ENCODE data around the gene WASHC1. TPM values are rescaled to one million over a fixed set of nuclear protein-coding genes. Genes with fewer than 3 reads are reported as not detected.
"Not testable (repeated sequence)": the region's sequence is repeated elsewhere in the genome, so short reads cannot be mapped to it uniquely, and the experiment has no call there.

Gene WASHC1
- total RNA-seq, 4 donors from 2014 or later = 6.0 to 12.9 (median 8.4) TPM

GRCh38 chr9:14129-14809 lies 15.0 kb downstream of the WASHC1 start:
- intact Hi-C loops (cut with DNase I; ENCODE audit: low total_unique reads); H3K4me1 ChIP-seq; H3K27me3 ChIP-seq; DNase-seq; H3K4me3 ChIP-seq; H3K36me3 ChIP-seq; H3K9me3 ChIP-seq; H3K27ac ChIP-seq; in situ Hi-C loops (cut with MboI; ENCODE audit: low pct_ligation_motif_present in 1 of 4, low pct_unique_long_range_greater_than_20kb in 1 of 4, low sequenced_read_pairs in 3 of 4): not testable (repeated sequence)
- WGBS, 2 donors (ENCODE audit: low coverage in 1 of 2) = 80% methylated on average over 7 of the region's 10 CpGs; no CpG with 5 or more reads in 1 of the 2 donors

GRCh38 chr9:11206-11605 lies 18.1 kb downstream of the WASHC1 start:
- TF ChIP-seq CTCF (IDR thresholded peaks at IDR 0.05) = peak in 3 of 5 experiments; percentile 20 to 32 (median 24)
- in situ Hi-C loops (cut with MboI; ENCODE audit: low pct_ligation_motif_present in 1 of 4, low pct_unique_long_range_greater_than_20kb in 1 of 4, low sequenced_read_pairs in 3 of 4) = not testable (repeated sequence)
- WGBS, 2 donors (ENCODE audit: low coverage in 1 of 2) = 64% methylated on average over 13 of the region's 26 CpGs; no CpG with 5 or more reads in 1 of the 2 donors

GRCh38 chr9:10653-11053 lies 18.6 kb downstream of the WASHC1 start:
- H3K36me3 ChIP-seq; H3K4me3 ChIP-seq; H3K27me3 ChIP-seq; in situ Hi-C loops (cut with MboI; ENCODE audit: low pct_ligation_motif_present in 1 of 4, low pct_unique_long_range_greater_than_20kb in 1 of 4, low sequenced_read_pairs in 3 of 4); H3K27ac ChIP-seq; H3K4me1 ChIP-seq; H3K9me3 ChIP-seq; intact Hi-C loops (cut with DNase I; ENCODE audit: low total_unique reads): not testable (repeated sequence)
- WGBS, 2 donors (ENCODE audit: low coverage in 1 of 2) = 40 to 86% methylated on average over 1 to 38 of the region's 41 CpGs
- peak; percentile 32 for DNase-seq

More at GRCh38 chr9:11206-11605, 18.1 kb downstream of the WASHC1 start:
- H3K36me3 ChIP-seq; H3K4me1 ChIP-seq; H3K4me3 ChIP-seq; intact Hi-C loops (cut with DNase I; ENCODE audit: low total_unique reads); H3K27me3 ChIP-seq; H3K27ac ChIP-seq; H3K9me3 ChIP-seq: not testable (repeated sequence)
- DNase-seq = peak; percentile 73

GRCh38 chr9:10207-10606 lies 19.0 kb downstream of the WASHC1 start:
- H3K4me1 ChIP-seq; H3K4me3 ChIP-seq; H3K9me3 ChIP-seq; H3K27ac ChIP-seq; H3K27me3 ChIP-seq; DNase-seq; in situ Hi-C loops (cut with MboI; ENCODE audit: low pct_ligation_motif_present in 1 of 4, low pct_unique_long_range_greater_than_20kb in 1 of 4, low sequenced_read_pairs in 3 of 4); intact Hi-C loops (cut with DNase I; ENCODE audit: low total_unique reads); H3K36me3 ChIP-seq: not testable (repeated sequence)
- WGBS, 2 donors (ENCODE audit: low coverage in 1 of 2) = 91% methylated on average over 12 of the region's 13 CpGs; no CpG with 5 or more reads in 1 of the 2 donors

Other genes with a start within 250 kb of the WASHC1 start
- gene FOXD4, start 89.0 kb upstream of the WASHC1 start, total RNA-seq = under 1 TPM in 2 of 4 donors, not detected in 2; 0.27 to 0.32 TPM
- 10 to 100 TPM; 10.3 to 86.4 (median 33.9) TPM for gene ZNG1A, start 149.6 kb upstream of the WASHC1 start, total RNA-seq
- 10 to 100 TPM; 11.2 to 59.5 (median 14.7) TPM for gene DOCK8, start 185.4 kb upstream of the WASHC1 start, total RNA-seq